ENCODE results near the gene PFKP.

- TF ChIP-seq CTCF (IDR thresholded peaks at IDR 0.05) (no peak), EZH2phosphoT487 (IDR thresholded peaks at IDR 0.05) (no peak), EZH2 (IDR thresholded peaks at IDR 0.05) (no peak)
Measured at GRCh38 chr10:3148994-3149393, 81.6 kb downstream of the PFKP start.

Measured in neural progenitor cell (in vitro differentiated cells).